Activated T-cell treated with anti-CD3 and anti-CD28 coated beads, Interleukin-2, amount 50 U/mL, for 48 hours (primary cell): ENCODE data around the gene SRCAP.

Source experiments
- DNase-seq, 2 experiments: peaks; one replicate each; pipeline ENCODE4 v3.0.0-alpha.2; 2020

Gene SRCAP

GRCh38 chr16:30737794-30738648, 39.0 kb downstream of the SRCAP start:
- DNase-seq, result no peak

GRCh38 chr16:30738984-30739951, 40.3 kb downstream of the SRCAP start:
- DNase-seq, result no peak

GRCh38 chr16:30740364-30741251, 41.6 kb downstream of the SRCAP start:
- peak in 1 of 2 experiments; percentile 44 for DNase-seq

- no peak for DNase-seq
These were observed 42.5 kb downstream of the SRCAP start for GRCh38 chr16:30741461-30741914.

- DNase-seq, result no peak
These were observed 44.7 kb downstream of the SRCAP start for GRCh38 chr16:30743716-30744115.

GRCh38 chr16:30744183-30744582, 45.2 kb downstream of the SRCAP start:
- no peak for DNase-seq

- DNase-seq, result no peak
These were observed 46.1 kb downstream of the SRCAP start for GRCh38 chr16:30745082-30745481.

- no peak for DNase-seq
These were observed 47.7 kb downstream of the SRCAP start for GRCh38 chr16:30746638-30747175.

- DNase-seq, result no peak
These were observed 48.4 kb downstream of the SRCAP start for GRCh38 chr16:30747331-30747730.

- peak; percentile 98 to 99 for DNase-seq
These were observed 49.0 kb downstream of the SRCAP start, which contains the start of gene PHKG2 for GRCh38 chr16:30747799-30748633. Gene PHKG2 (plus strand): TSS chr16:30748425. CDS start chr16:30748821, 396 bp downstream.

GRCh38 chr16:30748634-30749445, 49.9 kb downstream of the SRCAP start:
- peak; percentile 52 to 53 for DNase-seq

GRCh38 chr16:30750201-30750600, 51.2 kb downstream of the SRCAP start:
- DNase-seq, result no peak

GRCh38 chr16:30750876-30751465, 52.0 kb downstream of the SRCAP start:
- no peak for DNase-seq

- no peak for DNase-seq
These were observed 54.6 kb downstream of the SRCAP start for GRCh38 chr16:30753596-30753995.

- DNase-seq, result no peak
These were observed 57.2 kb downstream of the SRCAP start for GRCh38 chr16:30755955-30756780.

GRCh38 chr16:30756781-30757100, 57.8 kb downstream of the SRCAP start:
- no peak for DNase-seq

- DNase-seq, result no peak
These were observed 58.3 kb downstream of the SRCAP start for GRCh38 chr16:30757316-30757715.

- no peak for DNase-seq
These were observed 60.1 kb downstream of the SRCAP start for GRCh38 chr16:30758988-30759491.
